HG03442 (cell line): Measurements from ENCODE around the gene RUFY1.

Experiments used
- ATAC-seq: cut with Tn5 transposase; IDR thresholded peaks from one replicate; pipeline ENCODE4 v1.9.1; 2021; ENCODE audit warnings: mild to moderate bottlenecking, moderate library complexity; ENCODE audit not compliant: unreplicated experiment

The RUFY1 gene

GRCh38 chr5:179657302-179658178 is 107.2 kb downstream of the RUFY1 start:
- peak; percentile 85 for ATAC-seq

GRCh38 chr5:179658179-179658856 is 108.0 kb downstream of the RUFY1 start:
- ATAC-seq: peak; percentile 62
